GOT3 (cell line): ENCODE results near the gene MYO19.
"Not testable (repeated sequence)": the region's sequence is repeated elsewhere in the genome, so short reads cannot be mapped to it uniquely, and the experiment has no call there.

Source experiments
- DNase-seq: peaks from one replicate; lab custom pipeline; 2025; ENCODE audit warnings: mixed read lengths; lab: John Stamatoyannopoulos, UW

Gene MYO19

DNA sequence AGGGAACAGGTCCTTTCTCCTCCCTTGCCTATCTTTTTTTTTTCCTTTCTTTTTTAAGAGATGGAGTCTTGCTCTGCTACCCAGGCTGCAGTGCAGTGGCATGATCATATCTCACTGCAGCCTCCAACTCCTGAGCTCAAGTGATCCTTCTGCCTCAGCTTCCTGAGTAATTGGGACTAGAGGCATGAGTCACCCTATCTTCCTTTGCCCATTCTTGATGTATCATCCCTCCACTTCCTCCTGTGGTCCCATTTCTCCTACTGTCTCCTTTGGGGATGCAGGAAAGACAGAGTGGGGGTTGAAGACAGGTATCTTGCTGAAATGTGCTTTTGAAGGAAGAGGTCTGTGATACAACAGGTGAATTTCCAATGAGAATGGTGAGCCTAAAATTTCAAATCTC, 5.5 kb downstream of the MYO19 start:
- no peak for DNase-seq

DNA sequence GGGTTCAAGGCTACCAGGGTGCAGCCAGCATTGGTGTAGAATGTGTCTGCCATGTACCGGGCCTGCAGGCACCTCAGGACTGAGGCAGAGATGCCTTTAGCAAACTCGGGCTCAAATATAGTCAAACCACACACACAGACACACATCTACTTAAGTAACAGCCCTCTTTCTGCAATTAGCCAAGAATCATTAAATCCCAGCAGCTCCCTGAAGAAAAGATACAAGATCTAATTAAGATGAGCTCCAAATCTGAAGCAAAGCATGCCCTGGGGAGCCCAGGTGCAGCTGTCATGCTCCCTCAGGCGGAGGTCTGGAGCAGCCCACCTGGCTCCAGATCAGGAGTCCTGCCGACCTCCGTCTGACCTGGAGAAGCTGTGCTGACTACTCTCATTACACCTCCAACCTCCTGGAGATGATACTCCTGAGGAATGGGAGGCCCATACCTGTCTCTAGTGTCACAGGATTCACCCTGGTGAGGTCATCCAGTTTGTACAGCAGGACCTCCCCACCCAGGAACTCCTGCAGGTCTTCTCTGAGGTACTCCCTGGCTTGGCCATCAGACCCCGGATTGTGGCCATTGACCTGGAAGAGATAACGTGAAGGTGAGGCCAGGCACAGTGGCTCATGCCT, 6.9 kb downstream of the MYO19 start:
- DNase-seq: no peak

- no peak for DNase-seq
Measured at GRCh38 chr17:36525888-36526287, 8.8 kb downstream of the MYO19 start.

GRCh38 chr17:36525113-36525512, 9.6 kb downstream of the MYO19 start:
- no peak for DNase-seq

GRCh38 chr17:36524428-36524876, 10.2 kb downstream of the MYO19 start:
- DNase-seq: no peak

DNA sequence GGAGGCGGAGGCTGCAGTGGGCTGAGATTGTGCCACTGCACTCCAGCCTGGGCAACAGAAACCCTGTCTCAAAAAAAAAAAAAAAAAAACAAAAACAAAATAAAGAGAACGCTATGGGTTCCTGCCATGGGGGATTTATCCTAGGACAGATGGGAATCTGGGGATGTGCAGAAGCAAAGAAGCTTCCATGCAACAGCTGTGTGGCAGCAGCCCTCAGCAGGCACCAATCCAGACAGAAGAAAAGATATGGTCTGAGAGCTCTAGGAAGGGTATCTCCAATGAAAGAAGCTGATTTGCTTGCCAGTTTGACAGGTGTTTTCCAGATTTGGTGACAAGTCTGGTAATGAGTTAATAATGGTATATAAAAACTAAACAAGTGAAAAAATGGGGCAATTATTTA, 11.6 kb downstream of the MYO19 start:
- DNase-seq: no peak

- no peak for DNase-seq
Measured at GRCh38 chr17:36515837-36516236, 18.8 kb downstream of the MYO19 start.

DNA sequence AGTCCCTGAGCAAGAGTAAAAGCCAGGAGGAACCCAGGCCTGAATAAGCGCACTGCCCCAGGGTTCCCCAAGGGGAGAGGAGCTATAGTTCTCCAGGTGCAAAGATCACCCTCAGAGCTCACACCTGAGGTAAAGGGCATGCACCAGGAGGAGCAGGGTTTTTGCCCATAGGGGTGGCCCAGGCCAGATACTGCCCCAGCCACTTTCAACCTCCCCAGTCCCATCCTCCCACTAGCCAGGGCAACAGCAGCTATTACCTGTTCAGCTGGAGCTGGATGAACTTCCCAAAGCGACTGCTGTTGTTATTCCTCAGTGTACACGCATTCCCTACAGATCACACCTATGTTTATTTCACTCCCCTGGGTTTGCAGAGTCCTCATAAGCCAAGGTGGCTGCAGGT, 19.8 kb downstream of the MYO19 start:
- DNase-seq: no peak

GRCh38 chr17:36512641-36513040, 22.0 kb downstream of the MYO19 start:
- no peak for DNase-seq

- DNase-seq: no peak
Measured at GRCh38 chr17:36511216-36511615, 23.5 kb downstream of the MYO19 start.

GRCh38 chr17:36510636-36511035, 24.0 kb downstream of the MYO19 start:
- no peak for DNase-seq

DNA sequence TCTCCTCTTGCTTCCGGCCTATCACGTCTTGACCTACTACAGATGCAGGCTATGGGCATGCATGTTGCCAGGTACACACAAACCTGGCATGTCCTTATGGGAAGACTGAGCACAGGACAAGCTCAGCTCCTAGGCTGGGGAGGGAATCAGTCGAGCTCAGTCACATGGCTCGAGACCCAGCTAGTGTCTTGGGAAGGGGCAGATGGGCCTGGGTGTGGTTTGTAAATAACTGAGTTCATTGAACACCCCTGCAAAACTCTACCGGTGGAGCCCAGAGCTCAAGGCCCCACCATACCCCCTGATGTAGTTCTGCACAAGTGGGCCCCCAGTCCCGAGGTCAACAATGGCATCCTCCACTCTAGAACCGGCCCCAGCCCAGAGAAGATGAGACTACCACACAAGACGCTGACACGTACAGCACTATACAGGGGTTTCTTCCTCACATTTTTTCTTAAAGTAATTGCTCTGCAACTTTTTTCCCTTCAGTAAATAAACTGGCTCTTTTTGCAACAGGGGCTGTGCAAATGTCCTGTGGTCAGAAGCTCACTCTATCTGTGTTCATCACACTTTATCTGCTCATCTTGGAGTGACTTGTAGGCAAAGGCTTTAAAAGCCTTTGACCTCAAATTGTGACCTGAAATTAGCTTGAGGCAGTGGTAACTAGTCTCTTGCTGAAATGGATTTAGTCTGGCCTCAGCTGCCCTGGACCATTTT, 25.2 kb downstream of the MYO19 start:
- DNase-seq: no peak

GRCh38 chr17:36508439-36508838, 26.2 kb downstream of the MYO19 start:
- not testable (repeated sequence) for DNase-seq

DNA sequence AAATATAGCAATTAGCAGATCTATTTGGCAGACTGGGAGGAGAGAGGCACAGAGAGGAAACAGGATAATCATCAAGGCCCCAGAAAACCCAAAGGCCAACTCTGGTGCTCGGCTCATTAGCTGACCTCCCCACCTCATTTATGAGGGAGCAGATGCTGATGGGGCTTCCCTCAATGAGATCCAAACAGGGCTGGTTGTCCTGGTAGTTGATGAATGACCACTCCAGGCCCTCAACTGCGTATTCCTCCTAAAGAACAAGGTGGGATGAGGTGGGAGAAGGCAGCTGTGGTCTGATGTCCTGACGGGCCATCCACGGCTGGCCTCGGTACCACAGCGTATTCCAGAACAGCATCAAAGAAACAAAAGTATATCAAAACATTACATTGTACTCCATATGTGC, 27.4 kb downstream of the MYO19 start:
- no peak for DNase-seq

- DNase-seq: no peak
Measured at GRCh38 chr17:36506831-36507230, 27.8 kb downstream of the MYO19 start.

DNA sequence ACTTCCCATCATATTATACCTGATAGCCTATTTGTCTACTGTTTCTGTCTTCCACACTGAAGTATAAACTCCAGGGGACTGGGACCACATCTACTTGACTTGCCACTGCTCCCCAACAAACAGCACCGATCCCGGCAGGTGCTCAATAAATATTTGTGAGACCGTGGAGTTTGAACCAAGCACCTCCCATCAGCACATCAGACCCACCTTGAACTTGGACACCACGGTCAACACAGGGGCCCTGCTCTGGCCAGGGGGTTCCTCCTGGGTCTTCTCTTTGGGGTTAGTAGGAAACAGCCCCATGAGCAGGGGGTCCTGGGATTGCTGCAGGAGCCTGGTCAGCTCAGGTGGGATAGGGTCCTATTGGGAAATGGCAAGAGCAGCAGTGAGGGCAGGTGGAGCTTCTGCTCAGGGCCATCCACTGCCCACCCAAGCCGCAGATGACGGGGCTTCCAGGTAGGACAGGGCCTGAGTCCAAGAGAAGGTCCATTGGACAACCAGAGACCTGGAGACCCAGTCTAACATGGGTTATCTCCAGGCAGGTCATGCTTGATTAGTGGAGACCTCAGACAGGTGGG, 28.3 kb downstream of the MYO19 start:
- no peak for DNase-seq

DNA sequence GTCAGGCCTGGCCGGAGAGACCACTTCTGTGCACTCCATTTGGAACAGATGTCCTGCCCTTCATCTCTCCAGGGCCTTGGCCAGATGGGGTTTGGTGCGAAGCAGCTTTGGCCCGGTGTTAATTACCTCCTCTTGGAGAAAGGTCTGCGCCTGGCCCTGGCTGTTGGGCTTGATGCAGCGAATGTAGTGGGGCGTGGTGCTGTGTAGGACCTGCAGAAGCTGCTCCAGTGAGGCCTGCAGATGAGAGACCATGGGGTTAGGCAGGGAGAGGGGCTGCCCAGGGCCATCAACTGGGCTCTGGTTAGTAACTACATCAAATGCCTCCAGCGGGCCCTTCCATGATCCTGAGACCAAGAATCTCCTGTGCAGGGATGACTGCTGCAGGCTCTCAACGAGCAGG, 29.5 kb downstream of the MYO19 start:
- no peak for DNase-seq

DNA sequence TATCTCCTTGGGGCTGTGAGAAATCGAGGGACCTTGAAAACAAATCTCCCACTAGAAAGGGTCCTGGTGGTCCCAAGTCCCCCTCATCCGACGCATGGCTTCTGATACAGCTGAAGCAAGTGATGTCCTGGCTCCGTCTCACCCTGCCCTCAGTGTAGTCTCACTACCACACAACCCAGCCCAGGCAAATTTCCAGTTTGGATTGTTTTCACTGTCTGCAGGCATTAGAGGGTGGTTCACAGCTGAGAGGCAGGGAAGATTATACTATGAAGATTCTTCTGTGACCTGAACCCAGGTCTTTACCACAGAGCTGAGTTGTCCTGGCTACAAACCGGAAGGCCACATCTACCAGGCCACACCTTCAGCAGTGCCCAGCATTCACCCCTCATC, 30.5 kb downstream of the MYO19 start:
- no peak for DNase-seq

GRCh38 chr17:36503456-36504155, 31.1 kb downstream of the MYO19 start:
- DNase-seq: no peak

DNA sequence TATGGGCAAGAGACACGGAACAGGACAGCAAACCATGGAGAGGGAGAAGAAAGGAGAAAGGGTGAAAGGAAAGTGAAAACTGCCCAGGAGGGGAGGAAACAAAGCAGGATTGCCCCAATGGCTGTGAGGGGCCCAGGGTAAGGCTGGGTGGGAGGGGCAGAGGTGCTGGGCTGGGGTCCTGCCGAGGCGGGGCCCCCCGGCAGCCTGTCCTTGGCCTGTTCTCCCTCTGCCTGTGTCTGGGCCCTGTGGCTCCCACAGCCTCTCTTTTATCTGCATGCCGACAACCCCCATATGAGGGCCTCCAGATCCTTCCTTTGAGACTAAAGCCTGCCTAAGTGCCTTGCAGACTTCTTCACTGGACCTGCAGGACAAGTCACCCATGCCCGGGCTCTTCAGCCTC, 32.7 kb downstream of the MYO19 start:
- DNase-seq: no peak

GRCh38 chr17:36501351-36501750, 33.3 kb downstream of the MYO19 start:
- DNase-seq: no peak

GRCh38 chr17:36500745-36501225, 33.9 kb downstream of the MYO19 start:
- no peak for DNase-seq
